ENCODE measurements around the gene FBXL17.

- TF ChIP-seq FOXP1 (CRISPR knock-in tag; IDR thresholded peaks at IDR 0.05): no peak
- TF ChIP-seq PRMT5 (CRISPR knock-in tag; IDR thresholded peaks at IDR 0.05): no peak
- TF ChIP-seq TAF1 (IDR thresholded peaks at IDR 0.05; ENCODE audit: control insufficient read depth, extremely low read depth, insufficient read depth, low read length, severe bottlenecking): no peak
- TF ChIP-seq CTCF (IDR thresholded peaks at IDR 0.05 in 2 of 3, conservative IDR thresholded peaks at IDR 0.05 in 1 of 3; ENCODE audit: insufficient read depth in 2 of 3, low read depth in 1 of 3, low read length in 3 of 3): no peak
- TF ChIP-seq TSHZ1 (CRISPR knock-in tag; IDR thresholded peaks at IDR 0.05): no peak
- TF ChIP-seq ZNF146 (CRISPR knock-in tag; IDR thresholded peaks at IDR 0.05; ENCODE audit: unreplicated experiment): no peak
- no peak for TF ChIP-seq CBX3 (IDR thresholded peaks at IDR 0.05; ENCODE audit: borderline replicate concordance in 1 of 2, low read length in 2 of 2)
- no peak for TF ChIP-seq CBFB (CRISPR knock-in tag; IDR thresholded peaks at IDR 0.05)
These were observed 36.3 kb upstream of the FBXL17 start for GRCh38 chr5:108418197-108418596.

Data from K562 (cell line).